ENCODE data around the gene GAPVD1.

The GAPVD1 gene

DNA sequence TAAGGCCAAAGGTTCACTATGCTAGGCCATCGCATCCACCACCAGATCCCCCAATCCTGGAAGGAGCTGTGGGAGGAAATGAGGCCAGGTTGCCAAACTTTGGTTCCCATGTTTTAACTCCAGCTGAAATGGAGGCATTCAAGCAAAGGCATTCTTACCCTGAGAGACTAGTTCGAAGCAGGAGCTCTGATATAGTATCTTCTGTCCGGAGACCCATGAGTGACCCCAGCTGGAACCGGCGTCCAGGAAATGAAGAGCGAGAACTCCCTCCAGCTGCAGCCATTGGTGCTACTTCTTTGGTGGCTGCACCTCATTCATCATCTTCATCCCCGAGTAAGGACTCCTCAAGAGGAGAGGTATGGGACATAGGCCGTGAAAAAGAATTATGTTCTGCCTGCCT is 75.6 kb downstream of the GAPVD1 start:
- DNase-seq (ENCODE audit: low spot score), result no peak
- in situ Hi-C loops (cut with MboI; ENCODE audit: low sequenced_read_pairs, unreplicated experiment), result no loop called here
- TF ChIP-seq, protein P1, sequence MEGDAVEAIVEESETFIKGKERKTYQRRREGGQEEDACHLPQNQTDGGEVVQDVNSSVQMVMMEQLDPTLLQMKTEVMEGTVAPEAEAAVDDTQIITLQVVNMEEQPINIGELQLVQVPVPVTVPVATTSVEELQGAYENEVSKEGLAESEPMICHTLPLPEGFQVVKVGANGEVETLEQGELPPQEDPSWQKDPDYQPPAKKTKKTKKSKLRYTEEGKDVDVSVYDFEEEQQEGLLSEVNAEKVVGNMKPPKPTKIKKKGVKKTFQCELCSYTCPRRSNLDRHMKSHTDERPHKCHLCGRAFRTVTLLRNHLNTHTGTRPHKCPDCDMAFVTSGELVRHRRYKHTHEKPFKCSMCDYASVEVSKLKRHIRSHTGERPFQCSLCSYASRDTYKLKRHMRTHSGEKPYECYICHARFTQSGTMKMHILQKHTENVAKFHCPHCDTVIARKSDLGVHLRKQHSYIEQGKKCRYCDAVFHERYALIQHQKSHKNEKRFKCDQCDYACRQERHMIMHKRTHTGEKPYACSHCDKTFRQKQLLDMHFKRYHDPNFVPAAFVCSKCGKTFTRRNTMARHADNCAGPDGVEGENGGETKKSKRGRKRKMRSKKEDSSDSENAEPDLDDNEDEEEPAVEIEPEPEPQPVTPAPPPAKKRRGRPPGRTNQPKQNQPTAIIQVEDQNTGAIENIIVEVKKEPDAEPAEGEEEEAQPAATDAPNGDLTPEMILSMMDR (IDR thresholded peaks at IDR 0.05; ENCODE audit: borderline replicate concordance, control extremely low read depth, extremely low read depth, insufficient read depth, missing control alignments), result no peak

DNA sequence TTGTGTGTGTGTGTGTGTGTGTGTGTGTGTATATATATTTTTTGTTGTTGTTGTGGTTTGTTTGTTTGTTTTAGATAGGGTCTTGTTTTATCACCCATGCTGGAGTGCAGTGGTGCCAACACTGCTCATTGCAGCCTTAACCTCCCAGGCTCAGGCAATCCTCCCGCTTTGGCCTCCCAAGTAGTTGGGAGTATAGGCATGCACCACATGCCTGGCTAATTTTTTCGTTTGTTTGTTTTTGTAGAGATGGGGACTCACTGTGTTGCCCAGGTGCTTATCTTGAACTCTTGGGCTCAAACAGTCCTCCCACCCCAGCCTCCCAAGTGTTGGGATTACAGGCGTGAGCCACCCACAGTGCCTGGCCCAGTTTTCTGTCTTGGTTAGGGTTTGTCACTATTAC is 77.3 kb downstream of the GAPVD1 start:
- TF ChIP-seq, protein P1 (IDR thresholded peaks at IDR 0.05; ENCODE audit: borderline replicate concordance, control extremely low read depth, extremely low read depth, insufficient read depth, missing control alignments), result no peak
- no peak for DNase-seq (ENCODE audit: low spot score)
- in situ Hi-C loops (cut with MboI; ENCODE audit: low sequenced_read_pairs, unreplicated experiment), result no loop called here

DNA sequence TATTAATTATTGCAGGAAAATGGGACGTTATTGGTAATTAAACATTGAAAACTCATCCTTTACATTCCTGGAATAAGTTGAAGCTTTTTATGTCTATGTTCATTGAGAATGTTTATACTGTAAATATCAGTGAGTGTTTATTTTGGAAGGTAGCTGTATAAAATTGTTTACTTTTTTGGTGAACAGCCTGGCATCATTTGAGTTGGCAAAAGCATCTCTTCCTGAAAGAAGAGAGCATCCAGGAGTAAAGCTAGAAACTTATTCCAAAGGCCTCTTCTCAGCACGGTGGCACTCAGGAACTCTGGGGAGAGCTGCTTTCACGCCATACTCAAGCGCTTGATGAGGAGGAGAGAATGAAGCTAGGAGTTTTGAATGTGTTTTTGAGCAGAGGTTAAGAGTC is 79.9 kb downstream of the GAPVD1 start:
- no peak for DNase-seq (ENCODE audit: low spot score)

DNA sequence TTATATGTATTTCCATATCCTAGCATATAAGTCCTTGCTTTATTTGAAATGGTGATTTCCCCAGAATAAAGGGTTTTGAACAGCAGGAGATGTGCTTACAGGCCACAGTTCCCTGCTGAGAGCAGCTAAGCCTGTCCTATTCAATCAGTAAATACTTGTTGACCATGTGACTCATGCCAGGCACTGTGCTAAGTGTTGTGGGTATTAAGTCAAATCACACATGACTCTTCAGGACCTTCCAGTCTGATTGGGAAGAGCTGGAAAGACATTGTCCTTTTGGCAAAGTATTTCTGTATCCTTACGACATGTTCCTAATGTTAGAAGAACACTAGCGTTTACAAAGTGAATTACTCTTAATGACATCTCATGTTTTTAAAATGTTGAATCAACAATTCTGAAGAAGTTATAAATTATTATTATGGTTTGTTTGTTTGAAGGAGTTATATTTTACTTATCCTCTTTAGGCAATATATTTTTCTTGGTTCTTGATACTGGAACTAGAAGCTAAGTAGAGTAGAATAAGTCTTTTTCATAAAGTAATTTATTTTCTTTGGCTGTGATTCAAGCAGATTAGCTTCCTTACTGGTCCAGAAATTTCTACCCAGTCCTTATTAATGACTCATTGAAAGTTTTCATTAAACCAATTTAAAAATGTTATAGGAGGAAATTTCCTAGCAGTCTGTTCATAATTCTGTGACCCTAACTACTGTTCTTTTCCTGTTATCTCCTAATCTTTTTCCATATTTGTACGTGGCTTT is 82.1 kb downstream of the GAPVD1 start:
- in situ Hi-C loops (cut with MboI; ENCODE audit: low sequenced_read_pairs, unreplicated experiment), result no loop called here
- DNase-seq (ENCODE audit: low spot score), result no peak
- TF ChIP-seq, protein P1 (IDR thresholded peaks at IDR 0.05; ENCODE audit: borderline replicate concordance, control extremely low read depth, extremely low read depth, insufficient read depth, missing control alignments), result no peak

More for the DNA sequence above, 79.9 kb downstream of the GAPVD1 start:
- in situ Hi-C loops (cut with MboI; ENCODE audit: low sequenced_read_pairs, unreplicated experiment), result no loop called here
- TF ChIP-seq, protein P1 (IDR thresholded peaks at IDR 0.05; ENCODE audit: borderline replicate concordance, control extremely low read depth, extremely low read depth, insufficient read depth, missing control alignments), result no peak

DNA sequence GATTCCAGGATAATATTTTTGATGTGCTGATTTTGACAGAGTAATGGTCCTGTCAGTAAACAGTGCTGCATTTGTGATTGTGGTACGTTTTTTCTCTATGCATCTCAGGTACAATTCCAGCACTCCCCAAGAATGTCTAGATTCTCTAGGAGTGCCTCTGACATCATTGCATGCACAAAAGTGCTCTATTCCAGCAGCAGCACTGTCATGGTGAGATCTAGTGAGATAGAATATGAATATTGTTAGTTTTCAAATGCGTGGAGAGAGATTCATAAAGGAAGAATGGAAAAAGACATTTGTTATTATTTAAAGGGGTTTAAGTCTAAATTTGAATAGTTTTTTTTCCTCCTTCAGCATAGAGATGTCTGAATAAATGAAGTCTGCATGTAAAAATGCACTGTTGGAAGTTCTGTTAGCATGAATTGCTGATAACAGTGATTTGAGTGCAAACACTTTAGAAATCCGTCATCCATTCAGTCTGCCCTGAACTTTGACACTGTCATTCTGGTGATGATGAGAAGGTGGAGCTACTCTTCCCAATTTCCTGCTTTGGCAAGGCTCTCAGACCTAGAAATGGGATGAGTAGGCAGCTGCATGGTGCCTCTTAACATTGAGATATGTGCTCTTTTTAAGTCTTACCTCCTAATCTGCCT is 84.6 kb downstream of the GAPVD1 start:
- TF ChIP-seq, protein P1 (IDR thresholded peaks at IDR 0.05; ENCODE audit: borderline replicate concordance, control extremely low read depth, extremely low read depth, insufficient read depth, missing control alignments), result no peak
- in situ Hi-C loops (cut with MboI; ENCODE audit: low sequenced_read_pairs, unreplicated experiment), result no loop called here
- DNase-seq (ENCODE audit: low spot score), result no peak

DNA sequence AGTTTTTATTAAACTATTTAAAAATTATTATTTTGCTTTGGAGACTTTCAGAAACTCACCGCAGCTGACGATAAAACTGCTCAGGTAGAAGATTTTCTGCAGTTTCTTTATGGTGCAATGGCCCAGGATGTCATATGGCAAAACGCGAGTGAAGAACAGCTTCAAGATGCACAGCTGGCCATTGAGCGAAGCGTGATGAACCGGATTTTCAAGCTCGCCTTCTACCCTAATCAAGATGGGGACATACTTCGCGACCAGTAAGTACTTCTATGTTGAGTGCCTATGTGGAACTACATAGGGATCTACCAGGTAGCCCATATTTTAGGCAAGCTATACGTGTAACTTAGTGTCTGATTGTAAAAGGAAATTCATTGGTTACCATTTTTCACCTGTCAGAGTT is 94.0 kb downstream of the GAPVD1 start:
- TF ChIP-seq, protein P1 (IDR thresholded peaks at IDR 0.05; ENCODE audit: borderline replicate concordance, control extremely low read depth, extremely low read depth, insufficient read depth, missing control alignments), result no peak
- DNase-seq (ENCODE audit: low spot score), result no peak
- in situ Hi-C loops (cut with MboI; ENCODE audit: low sequenced_read_pairs, unreplicated experiment), result loop anchor here (25.0 kb wide), 2 partner anchors 493 to 568 kb away; partner anchors contain the start of genes ARPC5L, OLFML2A, RPL35 and WDR38
